Keratinocyte (primary cell): ENCODE data around the gene MAGI2. TPM values are rescaled to one million over a fixed set of nuclear protein-coding genes. Genes with fewer than 3 reads are reported as not detected.

Source experiments
- DNase-seq: peaks from one replicate; pipeline ENCODE4 v3.0.0-alpha.2; 2011; ENCODE audit warnings: low read depth, missing footprints, low spot score
- FAIRE-seq: peaks from 2 replicates; lab custom pipeline; 2011; peaks lifted over from hg19 to GRCh38; lab: Jason Lieb, UNC
- H2AFZ ChIP-seq: 2 replicates; pipeline ENCODE4 v1.6.0; 2012; ENCODE audit warnings: low read length, control low read depth, inconsistent platforms; ENCODE audit not compliant: control insufficient read depth
- H3K27ac ChIP-seq: 2 replicates; pipeline ENCODE4 v1.5.1; 2011; ENCODE audit warnings: low read length; ENCODE audit not compliant: control insufficient read depth, insufficient read depth
- H3K27me3 ChIP-seq: 3 replicates; pipeline ENCODE4 v1.6.0; 2011; ENCODE audit warnings: low read length; ENCODE audit not compliant: control insufficient read depth, insufficient read depth; ENCODE audit errors: extremely low read depth
- H3K36me3 ChIP-seq, 2 experiments: 2 replicates in 1 of 2; 3 replicates in 1 of 2; pipeline ENCODE4 v1.5.1; 2011; ENCODE audit warnings: low read length in 2 of 2, mild to moderate bottlenecking in 1 of 2; ENCODE audit not compliant: control insufficient read depth in 2 of 2, insufficient read depth in 2 of 2; ENCODE audit errors: extremely low read depth in 1 of 2
- H3K4me1 ChIP-seq: 3 replicates; pipeline ENCODE4 v1.5.1; 2011; ENCODE audit warnings: low read length; ENCODE audit not compliant: control insufficient read depth, insufficient read depth; ENCODE audit errors: extremely low read depth
- H3K4me2 ChIP-seq: 3 replicates; pipeline ENCODE4 v1.6.0; 2011; ENCODE audit warnings: low read depth, low read length; ENCODE audit not compliant: control insufficient read depth, insufficient read depth; ENCODE audit errors: extremely low read depth
- H3K4me3 ChIP-seq, 3 experiments: fragments of 200-600 bp in 1 of 3; sonication (generic) in 1 of 3; 2 replicates in 2 of 3; 3 replicates in 1 of 3; pipeline ENCODE4 v1.5.1; 2011 to 2016; ENCODE audit warnings: low read length in 3 of 3, mild to moderate bottlenecking in 3 of 3, control low read depth in 2 of 3, inconsistent platforms in 1 of 3, low read depth in 1 of 3, mixed read lengths in 1 of 3, mixed run types in 1 of 3, moderate library complexity in 1 of 3; ENCODE audit not compliant: control insufficient read depth in 2 of 3, insufficient read depth in 2 of 3; ENCODE audit errors: extremely low read depth in 1 of 3
- H3K79me2 ChIP-seq: 2 replicates; pipeline ENCODE4 v1.6.0; 2012; ENCODE audit warnings: low read length; ENCODE audit not compliant: control insufficient read depth, insufficient read depth
- H3K9ac ChIP-seq: 3 replicates; pipeline ENCODE4 v1.6.0; 2011; ENCODE audit warnings: low read length; ENCODE audit not compliant: control insufficient read depth, insufficient read depth; ENCODE audit errors: extremely low read depth
- H3K9me1 ChIP-seq: 3 replicates; pipeline ENCODE4 v1.6.0; 2011; ENCODE audit warnings: low read length; ENCODE audit not compliant: control insufficient read depth, insufficient read depth; ENCODE audit errors: extremely low read depth
- H3K9me3 ChIP-seq: 2 replicates; pipeline ENCODE4 v1.5.1; 2012; ENCODE audit warnings: low read depth, low read length; ENCODE audit not compliant: control insufficient read depth
- H4K20me1 ChIP-seq: 3 replicates; pipeline ENCODE4 v1.6.0; 2011; ENCODE audit warnings: low read length; ENCODE audit not compliant: control insufficient read depth, insufficient read depth; ENCODE audit errors: extremely low read depth
- EZH2 ChIP-seq: IDR thresholded peaks from one replicate; pipeline ENCODE4 v1.6.1; 2012; ENCODE audit warnings: inconsistent platforms, mild to moderate bottlenecking, low read length, moderate library complexity
- dilution Hi-C: fragments of 300-500 bp; cut with MboI; formaldehyde crosslinking; loops from one replicate; pipeline ENCODE4 v1.7.0; 2020; ENCODE audit warnings: low sequenced_read_pairs; ENCODE audit not compliant: extremely low pct_ligation_motif_present
- polyA plus RNA-seq, 5 experiments: library from polyadenylated mRNA; depleted of rRNA in 3 of 5; stranded (reverse) in 3 of 5; stranded (forward) in 1 of 5; unstranded in 1 of 5; fragments of >200 nt; gene quantifications; 1 replicate in 1 of 5; 2 replicates in 3 of 5; 3 replicates in 1 of 5; pipeline versions ENCODE4 v1.2.1 to v1.2.3, GENCODE V29; 2011 to 2012; ENCODE audit warnings: missing spikeins in 2 of 5, low read depth in 1 of 5, low replicate concordance in 1 of 5
- TF ChIP-seq, protein P1 (sequence below), 3 experiments: IDR thresholded peaks in 1 of 3; conservative IDR thresholded peaks in 1 of 3; optimal IDR thresholded peaks in 1 of 3; 2 replicates in 2 of 3; 3 replicates in 1 of 3; pipeline versions ENCODE3 to v1.5.1; 2011; ENCODE audit warnings: low read length in 3 of 3, mild to moderate bottlenecking in 3 of 3, moderate library complexity in 2 of 3, control low read depth in 1 of 3, inconsistent platforms in 1 of 3; ENCODE audit not compliant: insufficient read depth in 2 of 3; ENCODE audit errors: extremely low read depth in 1 of 3

Gene MAGI2
- polyA plus RNA-seq, 1 donor (not counting 4 experiments of a cell fraction or from before 2014, with no cell fraction given): 0.07 TPM

DNA sequence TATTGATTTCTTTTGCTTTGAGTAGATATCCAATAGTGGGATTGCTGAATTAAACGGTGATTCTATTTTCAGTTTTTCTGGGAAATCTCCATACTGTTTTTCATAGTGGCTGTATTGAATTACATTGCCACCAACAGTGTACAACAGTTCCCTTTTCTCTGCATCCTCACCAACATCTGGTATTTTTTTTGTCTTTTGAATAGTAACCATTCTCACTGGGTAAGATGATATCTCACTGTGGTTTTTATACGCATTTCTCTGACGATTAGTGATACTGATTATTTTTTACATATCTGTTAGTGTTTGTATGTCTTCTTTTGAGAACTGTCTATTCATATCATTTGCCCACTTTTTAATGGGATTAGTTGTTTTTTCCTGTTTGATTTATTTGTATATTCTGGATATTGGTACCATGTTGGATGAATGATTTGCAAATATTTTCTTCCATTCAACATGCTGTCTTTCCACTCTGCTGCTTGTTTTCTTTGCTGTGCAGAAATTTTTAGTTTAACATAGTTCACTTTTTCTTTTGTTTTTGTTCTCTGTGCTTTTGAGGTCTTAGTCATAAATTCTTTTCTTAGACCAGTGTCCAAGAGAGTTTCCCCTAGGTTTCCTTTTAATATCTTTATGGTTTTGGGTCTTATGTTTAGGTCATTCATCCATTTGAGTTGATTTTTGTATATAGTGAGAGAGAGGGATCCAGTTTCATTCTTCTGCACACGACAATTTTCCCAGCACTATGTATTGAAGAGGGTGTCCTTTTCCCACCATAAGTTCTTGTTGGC lies 1070.2 kb downstream of the MAGI2 start:
- Histone ChIP-seq H2AFZ (no peak overlapping the region), H3K4me2 (no peak overlapping the region), H3K4me3 (no peak overlapping the region), H3K27ac (no peak overlapping the region), H3K4me1 (no peaks in the 10 kb centered on the region), H3K36me3 (no peaks in the 10 kb centered on the region), H3K9ac (no peak overlapping the region), H3K9me1 (no peaks in the 10 kb centered on the region), H3K27me3 (no peaks in the 10 kb centered on the region), H3K9me3 (no peaks in the 10 kb centered on the region), H3K79me2 (no peaks in the 10 kb centered on the region), H4K20me1 (no peaks in the 10 kb centered on the region)
- TF ChIP-seq, protein P1, sequence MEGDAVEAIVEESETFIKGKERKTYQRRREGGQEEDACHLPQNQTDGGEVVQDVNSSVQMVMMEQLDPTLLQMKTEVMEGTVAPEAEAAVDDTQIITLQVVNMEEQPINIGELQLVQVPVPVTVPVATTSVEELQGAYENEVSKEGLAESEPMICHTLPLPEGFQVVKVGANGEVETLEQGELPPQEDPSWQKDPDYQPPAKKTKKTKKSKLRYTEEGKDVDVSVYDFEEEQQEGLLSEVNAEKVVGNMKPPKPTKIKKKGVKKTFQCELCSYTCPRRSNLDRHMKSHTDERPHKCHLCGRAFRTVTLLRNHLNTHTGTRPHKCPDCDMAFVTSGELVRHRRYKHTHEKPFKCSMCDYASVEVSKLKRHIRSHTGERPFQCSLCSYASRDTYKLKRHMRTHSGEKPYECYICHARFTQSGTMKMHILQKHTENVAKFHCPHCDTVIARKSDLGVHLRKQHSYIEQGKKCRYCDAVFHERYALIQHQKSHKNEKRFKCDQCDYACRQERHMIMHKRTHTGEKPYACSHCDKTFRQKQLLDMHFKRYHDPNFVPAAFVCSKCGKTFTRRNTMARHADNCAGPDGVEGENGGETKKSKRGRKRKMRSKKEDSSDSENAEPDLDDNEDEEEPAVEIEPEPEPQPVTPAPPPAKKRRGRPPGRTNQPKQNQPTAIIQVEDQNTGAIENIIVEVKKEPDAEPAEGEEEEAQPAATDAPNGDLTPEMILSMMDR (optimal IDR thresholded peaks at IDR 0.05 in 1 of 3, IDR thresholded peaks at IDR 0.05 in 1 of 3, conservative IDR thresholded peaks at IDR 0.05 in 1 of 3; ENCODE audit: extremely low read depth in 1 of 3, insufficient read depth in 2 of 3, low read length in 3 of 3): no peak
- TF ChIP-seq EZH2: no peak
- FAIRE-seq (no peak), DNase-seq (no peak)
- dilution Hi-C loops: no loop called here

DNA sequence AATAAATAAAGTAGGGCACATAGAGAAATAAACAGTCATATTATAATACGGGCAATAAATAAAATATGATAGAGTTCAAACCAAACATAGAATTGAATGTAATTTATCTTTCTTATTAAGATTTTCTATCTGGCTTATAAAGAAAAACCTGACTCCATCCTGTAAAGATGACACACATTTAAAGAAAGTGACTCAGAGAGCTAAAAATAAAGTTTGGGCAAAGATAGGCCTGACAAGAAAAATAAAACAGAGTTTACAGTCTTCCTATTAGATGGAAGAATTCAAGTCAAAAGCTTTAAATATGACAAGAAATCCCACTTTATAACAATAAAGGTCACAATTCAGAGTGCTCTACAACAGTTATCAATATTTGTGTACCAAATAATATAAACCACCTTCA lies 1074.3 kb downstream of the MAGI2 start:
- H3K4me2 ChIP-seq: no peak overlapping the region
- no peak for TF ChIP-seq EZH2
- TF ChIP-seq, protein P1 (optimal IDR thresholded peaks at IDR 0.05 in 1 of 3, IDR thresholded peaks at IDR 0.05 in 1 of 3, conservative IDR thresholded peaks at IDR 0.05 in 1 of 3; ENCODE audit: extremely low read depth in 1 of 3, insufficient read depth in 2 of 3, low read length in 3 of 3): no peak
- no peaks in the 10 kb centered on the region for H3K4me1 ChIP-seq
- no peaks in the 10 kb centered on the region for H4K20me1 ChIP-seq
- DNase-seq: no peak
- no peak overlapping the region for H3K4me3 ChIP-seq
- H2AFZ ChIP-seq: no peak overlapping the region
- H3K9me3 ChIP-seq: no peaks in the 10 kb centered on the region
- no peak for FAIRE-seq
- no peaks in the 10 kb centered on the region for H3K9me1 ChIP-seq
- H3K79me2 ChIP-seq: no peaks in the 10 kb centered on the region
- dilution Hi-C loops: no loop called here
- no peak overlapping the region for H3K9ac ChIP-seq
- H3K27ac ChIP-seq: no peak overlapping the region
- no peaks in the 10 kb centered on the region for H3K36me3 ChIP-seq
- H3K27me3 ChIP-seq: no peaks in the 10 kb centered on the region
